ENCODE measurements around the gene TMPRSS3. TPM values are rescaled to one million over a fixed set of nuclear protein-coding genes. Genes with fewer than 3 reads are reported as not detected.

Gene TMPRSS3
- total and polyA plus RNA-seq, 8 donors, result 0.43 to 4.8 (median 0.81) TPM

DNA sequence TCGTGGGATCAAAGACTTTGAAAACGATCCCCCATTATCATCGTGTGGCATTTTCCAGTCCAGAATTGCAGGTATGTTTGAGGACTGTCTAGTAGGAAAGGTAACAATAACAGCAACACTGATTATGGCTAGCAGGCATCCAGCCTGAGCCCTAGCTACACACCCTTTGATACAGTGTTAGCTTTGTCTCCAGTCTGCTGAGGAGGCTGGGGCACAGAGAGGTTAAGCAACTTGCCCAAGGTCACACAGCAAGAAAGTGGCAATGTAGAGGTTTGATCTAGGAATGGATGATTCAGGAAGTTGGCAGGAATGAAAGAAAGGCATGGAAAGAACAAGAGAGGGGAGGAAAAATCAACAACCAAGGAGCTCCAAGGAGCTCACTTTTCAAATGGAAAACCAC, 39.0 kb upstream of the TMPRSS3 start:
- H3K27me3 ChIP-seq, result peaks cover 0 to 16% of the 10 kb centered on the region in 2 donors
- ATAC-seq, result no peak
- no peak for DNase-seq
- H3K27ac ChIP-seq, result no peak overlapping the region
- H3K4me1 ChIP-seq, result no peaks in the 10 kb centered on the region
- no peak overlapping the region for H3K4me3 ChIP-seq
- H3K9me3 ChIP-seq, result peaks cover 0 to 11% of the 10 kb centered on the region in 2 donors
- TF ChIP-seq, protein P1, sequence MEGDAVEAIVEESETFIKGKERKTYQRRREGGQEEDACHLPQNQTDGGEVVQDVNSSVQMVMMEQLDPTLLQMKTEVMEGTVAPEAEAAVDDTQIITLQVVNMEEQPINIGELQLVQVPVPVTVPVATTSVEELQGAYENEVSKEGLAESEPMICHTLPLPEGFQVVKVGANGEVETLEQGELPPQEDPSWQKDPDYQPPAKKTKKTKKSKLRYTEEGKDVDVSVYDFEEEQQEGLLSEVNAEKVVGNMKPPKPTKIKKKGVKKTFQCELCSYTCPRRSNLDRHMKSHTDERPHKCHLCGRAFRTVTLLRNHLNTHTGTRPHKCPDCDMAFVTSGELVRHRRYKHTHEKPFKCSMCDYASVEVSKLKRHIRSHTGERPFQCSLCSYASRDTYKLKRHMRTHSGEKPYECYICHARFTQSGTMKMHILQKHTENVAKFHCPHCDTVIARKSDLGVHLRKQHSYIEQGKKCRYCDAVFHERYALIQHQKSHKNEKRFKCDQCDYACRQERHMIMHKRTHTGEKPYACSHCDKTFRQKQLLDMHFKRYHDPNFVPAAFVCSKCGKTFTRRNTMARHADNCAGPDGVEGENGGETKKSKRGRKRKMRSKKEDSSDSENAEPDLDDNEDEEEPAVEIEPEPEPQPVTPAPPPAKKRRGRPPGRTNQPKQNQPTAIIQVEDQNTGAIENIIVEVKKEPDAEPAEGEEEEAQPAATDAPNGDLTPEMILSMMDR (IDR thresholded peaks at IDR 0.05), result no peak
- intact Hi-C loops (cut with DNase I), result loop anchor here in 1 of 2 donors (10.0 kb wide), 1 partner anchor 100 kb away; no protein-coding TSS in a partner anchor
- H3K36me3 ChIP-seq, result no peaks in the 10 kb centered on the region

DNA sequence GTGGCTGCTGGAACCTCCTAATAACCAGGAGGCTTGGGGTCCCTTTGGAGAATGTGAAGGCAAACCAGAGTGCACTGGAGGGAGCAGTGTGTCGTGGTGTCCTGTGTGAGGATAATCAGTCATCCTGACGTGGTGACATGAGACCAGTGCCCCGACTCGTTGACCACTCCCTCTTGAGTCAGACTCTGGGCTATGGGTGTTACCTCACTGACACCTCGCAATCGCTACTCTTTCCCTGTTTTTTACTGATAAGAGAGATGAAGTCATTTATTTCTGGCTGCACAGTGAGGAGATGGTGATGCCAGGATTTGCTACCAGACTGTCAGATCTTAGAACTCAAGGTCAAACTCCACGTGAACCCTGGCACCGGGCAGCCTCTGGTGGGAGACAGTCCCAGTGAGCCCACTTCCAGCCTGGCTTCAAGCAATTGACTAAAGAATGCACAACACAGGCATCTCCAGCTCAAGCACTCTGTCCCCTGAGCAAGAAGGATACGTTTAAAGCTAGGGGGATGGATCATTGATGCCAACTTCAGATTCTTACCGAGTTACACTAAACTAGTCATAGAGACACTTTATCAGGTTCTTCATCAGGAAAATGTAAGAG, 38.2 kb upstream of the TMPRSS3 start:
- H3K9me3 ChIP-seq, result peaks cover 0 to 11% of the 10 kb centered on the region in 2 donors
- TF ChIP-seq, protein P1 (IDR thresholded peaks at IDR 0.05), result no peak
- no peak overlapping the region for H3K4me3 ChIP-seq
- no peak for DNase-seq
- ATAC-seq, result no peak
- peaks cover 0 to 16% of the 10 kb centered on the region in 2 donors for H3K27me3 ChIP-seq
- no peak overlapping the region for H3K27ac ChIP-seq
- H3K36me3 ChIP-seq, result no peaks in the 10 kb centered on the region
- no peaks in the 10 kb centered on the region for H3K4me1 ChIP-seq
- intact Hi-C loops (cut with DNase I), result loop anchor here in 1 of 2 donors (10.0 kb wide), 1 partner anchor 99 kb away; no protein-coding TSS in a partner anchor

DNA sequence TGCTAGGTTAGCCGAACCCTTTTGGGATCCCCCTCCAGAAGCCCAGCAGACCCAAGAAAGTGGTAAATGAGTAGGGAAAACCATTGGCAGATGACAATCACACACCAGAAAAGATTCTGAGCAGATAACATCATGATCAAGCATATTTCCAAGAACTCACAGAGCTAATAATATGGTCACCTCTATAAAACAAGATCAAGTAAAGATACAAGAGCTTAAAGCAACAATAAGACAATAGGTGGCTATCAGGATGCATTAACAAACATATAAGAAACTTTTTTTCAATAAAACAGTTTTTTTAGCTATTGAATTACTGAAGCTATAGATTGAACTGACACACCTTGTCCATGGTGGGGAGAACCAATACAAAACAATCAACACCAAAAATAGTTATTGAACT, 36.8 kb upstream of the TMPRSS3 start:
- no peaks in the 10 kb centered on the region for H3K36me3 ChIP-seq
- TF ChIP-seq, protein P1 (IDR thresholded peaks at IDR 0.05), result no peak
- DNase-seq, result no peak
- intact Hi-C loops (cut with DNase I), result loop anchor here in 1 of 2 donors (10.0 kb wide), 1 partner anchor 98 kb away; no protein-coding TSS in a partner anchor
- peaks cover 0 to 10% of the 10 kb centered on the region in 2 donors for H3K27me3 ChIP-seq
- H3K4me3 ChIP-seq, result no peak overlapping the region
- H3K27ac ChIP-seq, result no peak overlapping the region
- peaks cover 0 to 11% of the 10 kb centered on the region in 2 donors for H3K9me3 ChIP-seq
- H3K4me1 ChIP-seq, result no peaks in the 10 kb centered on the region
- ATAC-seq, result no peak

DNA sequence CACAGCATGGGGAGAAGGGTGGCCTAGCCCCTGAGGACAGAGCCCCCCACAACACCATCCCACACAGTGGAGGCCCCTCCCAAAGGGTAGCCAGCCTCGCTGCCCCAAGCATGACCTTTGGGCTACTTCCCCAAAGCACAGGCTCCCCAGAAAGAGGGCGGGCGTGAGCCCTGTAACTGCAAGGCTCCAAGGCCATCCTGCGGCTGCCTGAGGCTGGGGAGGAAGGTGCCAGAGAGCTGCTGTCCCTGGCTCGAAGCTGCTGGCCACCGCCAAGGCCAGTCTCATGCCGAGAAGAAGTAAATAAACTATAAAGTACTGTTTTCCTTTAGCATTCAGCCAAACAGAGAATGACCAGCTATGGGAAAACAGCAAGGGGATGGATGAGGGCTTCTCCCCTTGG, 35.3 kb upstream of the TMPRSS3 start:
- DNase-seq (no peak), ATAC-seq (no peak)
- Histone ChIP-seq H3K4me3 (no peak overlapping the region), H3K4me1 (no peaks in the 10 kb centered on the region), H3K9me3 (peaks cover 0 to 11% of the 10 kb centered on the region in 2 donors), H3K27ac (no peak overlapping the region), H3K36me3 (no peaks in the 10 kb centered on the region), H3K27me3 (peaks cover 0 to 3% of the 10 kb centered on the region in 2 donors)
- intact Hi-C loops (cut with DNase I), result loop anchor here in 1 of 2 donors (10.0 kb wide), 1 partner anchor 96 kb away; no protein-coding TSS in a partner anchor
- TF ChIP-seq, protein P1 (IDR thresholded peaks at IDR 0.05), result no peak

DNA sequence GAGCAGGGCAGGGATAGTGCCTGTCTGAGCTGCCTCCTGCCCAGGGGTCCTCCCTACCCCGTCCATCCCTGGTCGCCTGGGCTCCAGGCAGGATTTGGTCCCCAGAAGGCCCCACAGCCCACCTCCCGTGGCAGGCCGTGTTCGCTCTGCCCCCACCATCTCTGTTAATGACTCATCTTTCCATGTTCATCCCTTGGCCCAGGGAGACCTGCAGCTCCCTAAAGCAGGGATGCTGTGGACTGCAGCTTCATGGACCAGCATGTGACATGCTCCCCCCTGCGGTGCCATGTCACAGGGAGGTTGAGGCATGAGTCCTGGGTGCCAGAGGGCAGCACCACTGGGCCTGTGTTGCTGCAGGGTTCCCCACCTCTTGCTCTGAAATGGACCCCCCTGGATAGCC, 34.7 kb upstream of the TMPRSS3 start:
- TF ChIP-seq, protein P1 (IDR thresholded peaks at IDR 0.05), result no peak
- Histone ChIP-seq H3K4me1 (peaks cover 0 to under 1% of the 10 kb centered on the region in 2 donors), H3K36me3 (no peaks in the 10 kb centered on the region), H3K9me3 (peaks cover 0 to 11% of the 10 kb centered on the region in 2 donors), H3K27ac (no peak overlapping the region), H3K27me3 (peaks cover 0 to 3% of the 10 kb centered on the region in 2 donors), H3K4me3 (no peak overlapping the region)
- ATAC-seq, result no peak
- DNase-seq, result no peak
- intact Hi-C loops (cut with DNase I), result loop anchor here in 1 of 2 donors (10.0 kb wide), 1 partner anchor 96 kb away; no protein-coding TSS in a partner anchor

Measured in left lung (tissue), 10 donors.